ENCODE results near the gene NEBL.

The NEBL gene

GRCh38 chr10:20834825-20835224 is 62.3 kb downstream of the NEBL start:
- in situ Hi-C loops (cut with MboI; ENCODE audit: low sequenced_read_pairs): no loop called here

GRCh38 chr10:20822825-20823224 is 74.3 kb downstream of the NEBL start:
- no peaks in the 10 kb centered on the region for H3K4me1 ChIP-seq
- no peaks in the 10 kb centered on the region for H3K9me3 ChIP-seq
- in situ Hi-C loops (cut with MboI; ENCODE audit: low sequenced_read_pairs): no loop called here
- no peaks in the 10 kb centered on the region for H3K36me3 ChIP-seq (replicated peaks)
- no peak for DNase-seq (ENCODE audit: low spot score in 2 of 2)
- H3K4me3 ChIP-seq: no peak overlapping the region
- no peaks in the 10 kb centered on the region for H3K27me3 ChIP-seq (ENCODE audit: low read depth)

More at GRCh38 chr10:20834825-20835224, 62.3 kb downstream of the NEBL start:
- no peaks in the 10 kb centered on the region for H3K36me3 ChIP-seq (replicated peaks)
- no peak for DNase-seq (ENCODE audit: low spot score in 2 of 2)
- H3K27me3 ChIP-seq (ENCODE audit: low read depth): no peaks in the 10 kb centered on the region
- H3K4me3 ChIP-seq: no peak overlapping the region
- H3K4me1 ChIP-seq: no peaks in the 10 kb centered on the region
- no peaks in the 10 kb centered on the region for H3K9me3 ChIP-seq

- no peaks in the 10 kb centered on the region for H3K27me3 ChIP-seq (ENCODE audit: low read depth)
- no peak for DNase-seq (ENCODE audit: low spot score in 2 of 2)
- in situ Hi-C loops (cut with MboI; ENCODE audit: low sequenced_read_pairs): no loop called here
- H3K9me3 ChIP-seq: no peaks in the 10 kb centered on the region
- no peak overlapping the region for H3K4me3 ChIP-seq
- no peaks in the 10 kb centered on the region for H3K4me1 ChIP-seq
- no peaks in the 10 kb centered on the region for H3K36me3 ChIP-seq (replicated peaks)
These were observed 79.5 kb downstream of the NEBL start for GRCh38 chr10:20817646-20818045.

GRCh38 chr10:20817116-20817515 is 80.0 kb downstream of the NEBL start:
- Histone ChIP-seq H3K36me3 (replicated peaks) (no peaks in the 10 kb centered on the region), H3K4me1 (no peaks in the 10 kb centered on the region), H3K9me3 (no peaks in the 10 kb centered on the region), H3K4me3 (no peak overlapping the region), H3K27me3 (ENCODE audit: low read depth) (no peaks in the 10 kb centered on the region)
- in situ Hi-C loops (cut with MboI; ENCODE audit: low sequenced_read_pairs): no loop called here
- no peak for DNase-seq (ENCODE audit: low spot score in 2 of 2)

- Histone ChIP-seq H3K27me3 (ENCODE audit: low read depth) (no peaks in the 10 kb centered on the region), H3K9me3 (no peaks in the 10 kb centered on the region), H3K4me3 (no peak overlapping the region), H3K4me1 (no peaks in the 10 kb centered on the region), H3K36me3 (replicated peaks) (no peaks in the 10 kb centered on the region)
- no peak for DNase-seq (ENCODE audit: low spot score in 2 of 2)
- in situ Hi-C loops (cut with MboI; ENCODE audit: low sequenced_read_pairs): no loop called here
These were observed 83.0 kb downstream of the NEBL start for GRCh38 chr10:20814116-20814515.

- DNase-seq (ENCODE audit: low spot score in 2 of 2): no peak
- no peaks in the 10 kb centered on the region for H3K27me3 ChIP-seq (ENCODE audit: low read depth)
- no peaks in the 10 kb centered on the region for H3K9me3 ChIP-seq
- in situ Hi-C loops (cut with MboI; ENCODE audit: low sequenced_read_pairs): no loop called here
- no peak overlapping the region for H3K4me3 ChIP-seq
- H3K4me1 ChIP-seq: no peaks in the 10 kb centered on the region
- H3K36me3 ChIP-seq (replicated peaks): no peaks in the 10 kb centered on the region
These were observed 86.0 kb downstream of the NEBL start for GRCh38 chr10:20811131-20811530.

GRCh38 chr10:20809631-20810030 is 87.5 kb downstream of the NEBL start:
- no peaks in the 10 kb centered on the region for H3K4me1 ChIP-seq
- DNase-seq (ENCODE audit: low spot score in 2 of 2): no peak
- in situ Hi-C loops (cut with MboI; ENCODE audit: low sequenced_read_pairs): no loop called here
- H3K9me3 ChIP-seq: no peaks in the 10 kb centered on the region
- no peaks in the 10 kb centered on the region for H3K36me3 ChIP-seq (replicated peaks)
- no peak overlapping the region for H3K4me3 ChIP-seq
- no peaks in the 10 kb centered on the region for H3K27me3 ChIP-seq (ENCODE audit: low read depth)

- Histone ChIP-seq H3K27me3 (ENCODE audit: low read depth) (no peaks in the 10 kb centered on the region), H3K4me3 (no peak overlapping the region), H3K4me1 (no peaks in the 10 kb centered on the region), H3K9me3 (no peaks in the 10 kb centered on the region), H3K36me3 (replicated peaks) (no peaks in the 10 kb centered on the region)
- in situ Hi-C loops (cut with MboI; ENCODE audit: low sequenced_read_pairs): no loop called here
- DNase-seq (ENCODE audit: low spot score in 2 of 2): no peak
These were observed 90.6 kb downstream of the NEBL start for GRCh38 chr10:20806487-20806886.

- Histone ChIP-seq H3K4me1 (no peaks in the 10 kb centered on the region), H3K36me3 (replicated peaks) (no peaks in the 10 kb centered on the region), H3K9me3 (no peaks in the 10 kb centered on the region), H3K4me3 (no peak overlapping the region), H3K27me3 (ENCODE audit: low read depth) (no peaks in the 10 kb centered on the region; the same call in 1 of the 2 replicates)
- no peak for DNase-seq (ENCODE audit: low spot score in 2 of 2)
- in situ Hi-C loops (cut with MboI; ENCODE audit: low sequenced_read_pairs): no loop called here
These were observed 99.8 kb downstream of the NEBL start for GRCh38 chr10:20797290-20797689.

GRCh38 chr10:20795391-20795790 is 101.7 kb downstream of the NEBL start:
- H3K36me3 ChIP-seq (replicated peaks): no peaks in the 10 kb centered on the region
- H3K27me3 ChIP-seq (ENCODE audit: low read depth): no peaks in the 10 kb centered on the region; the same call in 1 of the 2 replicates
- no peaks in the 10 kb centered on the region for H3K9me3 ChIP-seq
- H3K4me1 ChIP-seq: no peaks in the 10 kb centered on the region
- no peak for DNase-seq (ENCODE audit: low spot score in 2 of 2)
- in situ Hi-C loops (cut with MboI; ENCODE audit: low sequenced_read_pairs): no loop called here
- no peak overlapping the region for H3K4me3 ChIP-seq

- no peak overlapping the region for H3K4me3 ChIP-seq
- in situ Hi-C loops (cut with MboI; ENCODE audit: low sequenced_read_pairs): no loop called here
- no peak for DNase-seq (ENCODE audit: low spot score in 2 of 2)
- no peaks in the 10 kb centered on the region for H3K27me3 ChIP-seq (ENCODE audit: low read depth)
- no peaks in the 10 kb centered on the region for H3K4me1 ChIP-seq
- no peaks in the 10 kb centered on the region for H3K9me3 ChIP-seq
- no peaks in the 10 kb centered on the region for H3K36me3 ChIP-seq (replicated peaks)
These were observed 111.9 kb downstream of the NEBL start for GRCh38 chr10:20785174-20785573.

GRCh38 chr10:20778008-20778757 is 118.9 kb downstream of the NEBL start:
- DNase-seq (ENCODE audit: low spot score in 2 of 2): no peak
- Histone ChIP-seq H3K4me3 (no peak overlapping the region), H3K36me3 (replicated peaks) (no peaks in the 10 kb centered on the region), H3K9me3 (no peaks in the 10 kb centered on the region), H3K27me3 (ENCODE audit: low read depth) (no peaks in the 10 kb centered on the region), H3K4me1 (no peaks in the 10 kb centered on the region)
- in situ Hi-C loops (cut with MboI; ENCODE audit: low sequenced_read_pairs): no loop called here

GRCh38 chr10:20776384-20777118 is 120.6 kb downstream of the NEBL start:
- Histone ChIP-seq H3K27me3 (ENCODE audit: low read depth) (no peaks in the 10 kb centered on the region), H3K36me3 (replicated peaks) (no peaks in the 10 kb centered on the region), H3K9me3 (no peaks in the 10 kb centered on the region), H3K4me1 (no peaks in the 10 kb centered on the region), H3K4me3 (no peak overlapping the region)
- in situ Hi-C loops (cut with MboI; ENCODE audit: low sequenced_read_pairs): no loop called here
- no peak for DNase-seq (ENCODE audit: low spot score in 2 of 2)

- no peak for DNase-seq (ENCODE audit: low spot score in 2 of 2)
- no peak overlapping the region for H3K4me3 ChIP-seq
- H3K4me1 ChIP-seq: no peaks in the 10 kb centered on the region
These were observed 126.1 kb downstream of the NEBL start for GRCh38 chr10:20771051-20771450.

More at GRCh38 chr10:20771051-20771450, 126.1 kb downstream of the NEBL start:
- Histone ChIP-seq H3K9me3 (no peaks in the 10 kb centered on the region), H3K27me3 (ENCODE audit: low read depth) (no peaks in the 10 kb centered on the region; the same call in 1 of the 2 replicates), H3K36me3 (replicated peaks) (no peaks in the 10 kb centered on the region)
- in situ Hi-C loops (cut with MboI; ENCODE audit: low sequenced_read_pairs): no loop called here
